ENCODE data around the gene PLCL2. TPM values are rescaled to one million over a fixed set of nuclear protein-coding genes. Genes with fewer than 3 reads are reported as not detected.
A peak's percentile ranks its signal among the peaks of the same experiment; 100 is the strongest.

The PLCL2 gene
- total and polyA plus RNA-seq, 2 donors (not counting 3 experiments of a cell fraction or from before 2014, with no cell fraction given), result 2.3 to 10.7 TPM

DNA sequence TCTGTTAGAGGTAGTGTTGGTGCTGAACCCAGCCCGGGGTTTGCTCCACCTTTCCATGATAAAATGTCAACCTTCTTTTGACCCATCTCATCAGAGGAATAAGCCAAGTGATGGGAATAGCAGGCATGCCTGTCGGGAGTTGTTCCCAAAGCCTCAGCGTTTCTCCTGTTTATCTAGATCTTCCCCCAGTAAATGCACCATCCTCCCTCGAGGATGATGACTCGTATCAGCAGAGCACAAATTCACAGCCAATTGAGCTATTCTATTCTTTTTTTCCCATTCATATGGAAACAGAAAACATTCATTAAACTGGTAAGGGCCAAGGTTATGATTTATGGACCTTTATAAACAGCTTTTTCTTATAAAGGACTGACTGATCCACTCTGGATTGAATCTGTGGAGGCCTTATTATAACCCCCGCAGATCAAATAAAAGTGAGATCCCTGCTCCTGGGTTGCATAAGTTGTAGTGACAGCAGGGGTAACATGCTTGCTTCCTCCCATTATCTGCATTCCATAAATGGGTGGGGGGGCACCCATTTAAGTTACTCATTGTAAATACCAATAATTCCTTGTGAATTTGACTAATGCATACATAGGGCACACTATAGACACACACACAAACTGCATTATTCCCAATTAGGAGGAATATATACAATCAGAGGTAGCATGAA lies 207.3 kb downstream of the PLCL2 start:
- no peak overlapping the region for H3K27ac ChIP-seq (ENCODE audit: insufficient read depth, low read depth, low read length)
- no peak for TF ChIP-seq EZH2 (IDR thresholded peaks at IDR 0.05; ENCODE audit: borderline replicate concordance, low read depth, low read length, severe bottlenecking)
- no peak for TF ChIP-seq MYC (IDR thresholded peaks at IDR 0.05; ENCODE audit: low read depth, low read length)
- no peak for TF ChIP-seq POLR2A (IDR thresholded peaks at IDR 0.05; ENCODE audit: low read depth, low read length)
- TF ChIP-seq, protein P1, sequence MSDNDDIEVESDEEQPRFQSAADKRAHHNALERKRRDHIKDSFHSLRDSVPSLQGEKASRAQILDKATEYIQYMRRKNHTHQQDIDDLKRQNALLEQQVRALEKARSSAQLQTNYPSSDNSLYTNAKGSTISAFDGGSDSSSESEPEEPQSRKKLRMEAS (IDR thresholded peaks at IDR 0.05; ENCODE audit: insufficient read depth, insufficient read length), result no peak
- no peak for TF ChIP-seq GATA2 (IDR thresholded peaks at IDR 0.05; ENCODE audit: insufficient read depth, insufficient read length, low read depth, low read length)
- no peak for TF ChIP-seq POLR2AphosphoS5 (IDR thresholded peaks at IDR 0.05; ENCODE audit: insufficient read depth, low read depth, low read length)
- TF ChIP-seq JUN (IDR thresholded peaks at IDR 0.05; ENCODE audit: borderline replicate concordance, insufficient read depth, insufficient read length, low read depth), result no peak
- H3K79me2 ChIP-seq (ENCODE audit: control insufficient read depth, insufficient read depth, low read length), result no peaks in the 10 kb centered on the region
- intact Hi-C loops (cut with micrococcal nuclease) (no loop called here), dilution Hi-C loops (cut with MboI; ENCODE audit: extremely low pct_ligation_motif_present, low sequenced_read_pairs) (no loop called here)
- no peaks in the 10 kb centered on the region for H3K9me3 ChIP-seq (replicated peaks; ENCODE audit: control insufficient read depth, insufficient read depth, low read length)
- no peaks in the 10 kb centered on the region for H3K9me1 ChIP-seq (replicated peaks; ENCODE audit: control insufficient read depth, extremely low read depth, insufficient read depth, low read length)
- ChIA-PET CTCF (no interaction called here), POLR2A (no interaction called here)
- no peaks in the 10 kb centered on the region for H3K27me3 ChIP-seq (ENCODE audit: control insufficient read depth in 2 of 2, insufficient read depth in 2 of 2, low read length in 2 of 2)
- H3K36me3 ChIP-seq (ENCODE audit: control insufficient read depth in 2 of 2, extremely low read depth in 1 of 2, insufficient read depth in 2 of 2, low read length in 2 of 2), result no peaks in the 10 kb centered on the region
- H4K20me1 ChIP-seq (replicated peaks; ENCODE audit: control insufficient read depth, extremely low read depth, insufficient read depth, low read length), result no peaks in the 10 kb centered on the region
- H3K4me3 ChIP-seq (replicated peaks in 1 of 3; ENCODE audit: insufficient read depth in 1 of 3, low read depth in 1 of 3, low read length in 3 of 3), result no peak overlapping the region
- no peak overlapping the region for H3K4me2 ChIP-seq (ENCODE audit: insufficient read depth, low read length)
- peak; percentile 49 for FAIRE-seq
- no peak for DNase-seq (ENCODE audit: low read depth, low spot score)
- no peaks in the 10 kb centered on the region for H3K4me1 ChIP-seq (ENCODE audit: control insufficient read depth, extremely low read depth, insufficient read depth, low read length)
- no TSS peak for BruUV-seq (replicated peaks)
- H2AFZ ChIP-seq (ENCODE audit: low read depth, low read length), result no peak overlapping the region
- H3K9ac ChIP-seq (replicated peaks; ENCODE audit: extremely low read depth, insufficient read depth, low read length), result no peak overlapping the region

DNA sequence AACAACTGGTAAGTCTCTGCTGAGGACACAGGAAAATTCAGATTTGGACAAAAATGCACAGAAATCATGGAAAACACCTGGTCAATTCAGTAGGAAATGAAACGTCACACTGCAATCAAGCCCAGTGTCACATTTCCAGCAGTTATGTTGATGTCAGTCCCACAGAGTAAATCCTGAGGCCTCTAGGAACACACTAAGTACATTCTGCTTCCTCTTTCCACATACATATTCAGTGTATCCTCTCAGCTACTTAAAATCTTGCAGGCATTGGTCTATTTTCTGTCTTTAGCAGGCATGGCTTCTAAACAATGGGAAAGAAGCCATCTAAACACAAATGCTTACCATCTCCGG lies 207.8 kb downstream of the PLCL2 start:
- Histone ChIP-seq H3K9me1 (replicated peaks; ENCODE audit: control insufficient read depth, extremely low read depth, insufficient read depth, low read length) (no peaks in the 10 kb centered on the region), H3K4me2 (ENCODE audit: insufficient read depth, low read length) (no peak overlapping the region), H3K9me3 (replicated peaks; ENCODE audit: control insufficient read depth, insufficient read depth, low read length) (no peaks in the 10 kb centered on the region), H3K4me3 (replicated peaks in 1 of 3; ENCODE audit: insufficient read depth in 1 of 3, low read depth in 1 of 3, low read length in 3 of 3) (no peak overlapping the region), H3K79me2 (ENCODE audit: control insufficient read depth, insufficient read depth, low read length) (no peaks in the 10 kb centered on the region), H3K9ac (replicated peaks; ENCODE audit: extremely low read depth, insufficient read depth, low read length) (no peak overlapping the region), H3K4me1 (ENCODE audit: control insufficient read depth, extremely low read depth, insufficient read depth, low read length) (no peaks in the 10 kb centered on the region), H2AFZ (ENCODE audit: low read depth, low read length) (no peak overlapping the region), H4K20me1 (replicated peaks; ENCODE audit: control insufficient read depth, extremely low read depth, insufficient read depth, low read length) (no peaks in the 10 kb centered on the region), H3K27me3 (ENCODE audit: control insufficient read depth in 2 of 2, insufficient read depth in 2 of 2, low read length in 2 of 2) (no peaks in the 10 kb centered on the region), H3K36me3 (ENCODE audit: control insufficient read depth in 2 of 2, extremely low read depth in 1 of 2, insufficient read depth in 2 of 2, low read length in 2 of 2) (no peaks in the 10 kb centered on the region), H3K27ac (ENCODE audit: insufficient read depth, low read depth, low read length) (no peak overlapping the region)
- no peak for DNase-seq (ENCODE audit: low read depth, low spot score)
- FAIRE-seq, result no peak
- CTCF ChIA-PET, result no interaction called here
- POLR2A ChIA-PET, result no interaction called here
- TF ChIP-seq, protein P1 (IDR thresholded peaks at IDR 0.05; ENCODE audit: insufficient read depth, insufficient read length), result no peak
- TF ChIP-seq EZH2 (IDR thresholded peaks at IDR 0.05; ENCODE audit: borderline replicate concordance, low read depth, low read length, severe bottlenecking) (no peak), FOS (IDR thresholded peaks at IDR 0.05; ENCODE audit: borderline replicate concordance, insufficient read depth, low read length) (no peak), POLR2A (IDR thresholded peaks at IDR 0.05; ENCODE audit: low read depth, low read length) (no peak)
- dilution Hi-C loops (cut with MboI; ENCODE audit: extremely low pct_ligation_motif_present, low sequenced_read_pairs), result no loop called here
- intact Hi-C loops (cut with micrococcal nuclease), result no loop called here
- no TSS peak for BruUV-seq (replicated peaks)
